HepG2 (cell line): ENCODE measurements around the gene SEC14L5. TPM values are rescaled to one million over a fixed set of nuclear protein-coding genes. Genes with fewer than 3 reads are reported as not detected.
A peak's percentile ranks its signal among the peaks of the same experiment; 100 is the strongest.

Experiments used
- CENPT ChIP-seq: sonication (generic); formaldehyde crosslinking; IDR thresholded peaks from 2 replicates; pipeline ENCODE4 v1.8.0; 2022; ENCODE audit warnings: low read depth, mild to moderate bottlenecking, moderate library complexity, missing genetic modification reagents
- DDIT3 ChIP-seq: sonication (generic); formaldehyde crosslinking; IDR thresholded peaks from 2 replicates; pipeline ENCODE4 v1.4.0; 2020; ENCODE audit warnings: mild to moderate bottlenecking, missing genetic modification reagents
- GATAD2A ChIP-seq: IDR thresholded peaks from 2 replicates; pipeline ENCODE4 v1.6.1; 2016
- LRRFIP1 ChIP-seq: sonication (generic); formaldehyde crosslinking; conservative IDR thresholded peaks from 2 replicates; pipeline ENCODE4 v1.4.0; 2020; ENCODE audit warnings: missing genetic modification reagents
- NR2F6 ChIP-seq, 2 experiments: IDR thresholded peaks; 2 replicates each; pipeline ENCODE4 v1.6.1; 2016; ENCODE audit warnings: antibody characterized with exemption in 1 of 2, mild to moderate bottlenecking in 1 of 2
- REXO4 ChIP-seq: sonication (generic); formaldehyde crosslinking; IDR thresholded peaks from 2 replicates; pipeline ENCODE4 v1.8.0; 2022; ENCODE audit warnings: missing genetic modification reagents, mild to moderate bottlenecking, borderline replicate concordance
- SMYD3 ChIP-seq: sonication (generic); formaldehyde crosslinking; IDR thresholded peaks from 2 replicates; pipeline ENCODE4 v1.8.1; 2023; ENCODE audit warnings: mild to moderate bottlenecking, missing genetic modification reagents
- SOX6 ChIP-seq, 2 experiments: fragments of 450-650 bp in 1 of 2; sonication (generic) in 1 of 2; formaldehyde crosslinking in 1 of 2; IDR thresholded peaks; 2 replicates each; pipeline versions ENCODE4 v1.4.0 to v1.6.1; 2017 to 2020; ENCODE audit warnings: antibody characterized with exemption in 1 of 2, mild to moderate bottlenecking in 1 of 2, missing genetic modification reagents in 1 of 2
- SRF ChIP-seq: IDR thresholded peaks from 2 replicates; pipeline ENCODE4 v1.6.1; 2011; ENCODE audit warnings: mild to moderate bottlenecking, low read depth, low read length, moderate library complexity
- TBX2 ChIP-seq: sonication (generic); formaldehyde crosslinking; IDR thresholded peaks from 2 replicates; pipeline ENCODE4 v1.5.0; 2020; ENCODE audit warnings: missing genetic modification reagents, mild to moderate bottlenecking, borderline replicate concordance
- TERF1 ChIP-seq: sonication (generic); formaldehyde crosslinking; IDR thresholded peaks from 2 replicates; pipeline ENCODE4 v1.8.0; 2022; ENCODE audit warnings: mild to moderate bottlenecking, missing genetic modification reagents, moderate library complexity
- TFAP4 ChIP-seq: sonication (generic); IDR thresholded peaks from 2 replicates; pipeline ENCODE4 v1.6.1; 2016; ENCODE audit warnings: low read depth, borderline replicate concordance
- TMF1 ChIP-seq: sonication (generic); formaldehyde crosslinking; IDR thresholded peaks from 2 replicates; pipeline ENCODE4 v1.8.1; 2022; ENCODE audit warnings: low read depth, missing genetic modification reagents
- U2AF2 ChIP-seq: fragments of 200-400 bp; formaldehyde crosslinking; IDR thresholded peaks from 2 replicates; pipeline ENCODE4 v1.6.1; 2017; ENCODE audit warnings: low read depth, mild to moderate bottlenecking, low read length
- YY1 ChIP-seq: IDR thresholded peaks from 2 replicates; pipeline ENCODE4 v1.6.1; 2011; ENCODE audit warnings: low read length, low read depth, moderate library complexity, mild to moderate bottlenecking; ENCODE audit not compliant: insufficient read depth, insufficient replicate concordance
- ZBTB21 ChIP-seq: sonication (generic); formaldehyde crosslinking; IDR thresholded peaks from 2 replicates; pipeline ENCODE4 v1.4.0; 2020; ENCODE audit warnings: missing genetic modification reagents
- ZFP82 ChIP-seq: sonication (generic); formaldehyde crosslinking; IDR thresholded peaks from 2 replicates; pipeline ENCODE4 v1.5.1; 2020; ENCODE audit warnings: mild to moderate bottlenecking, missing genetic modification reagents, borderline replicate concordance
- ZNF292 ChIP-seq: sonication (generic); formaldehyde crosslinking; IDR thresholded peaks from 2 replicates; pipeline ENCODE4 v1.8.1; 2022; ENCODE audit warnings: mild to moderate bottlenecking, low read depth, missing genetic modification reagents, borderline replicate concordance
- ZNF33B ChIP-seq: sonication (generic); formaldehyde crosslinking; IDR thresholded peaks from 2 replicates; pipeline ENCODE4 v1.5.1; 2020; ENCODE audit warnings: mild to moderate bottlenecking, missing genetic modification reagents
- ZNF460 ChIP-seq: sonication (generic); formaldehyde crosslinking; IDR thresholded peaks from 2 replicates; pipeline ENCODE4 v1.5.1; 2020; ENCODE audit warnings: missing genetic modification reagents, mild to moderate bottlenecking, borderline replicate concordance
- ZNF550 ChIP-seq: sonication (generic); formaldehyde crosslinking; IDR thresholded peaks from 2 replicates; pipeline ENCODE4 v1.4.0; 2020; ENCODE audit warnings: mild to moderate bottlenecking, missing genetic modification reagents, borderline replicate concordance
- ZNF614 ChIP-seq: IDR thresholded peaks from 2 replicates; pipeline ENCODE4 v1.6.1; 2018; ENCODE audit warnings: missing biosample characterization, missing genetic modification reagents, inconsistent platforms, borderline replicate concordance
- ZNF770 ChIP-seq: sonication (generic); formaldehyde crosslinking; IDR thresholded peaks from 2 replicates; pipeline ENCODE4 v1.5.0; 2020; ENCODE audit warnings: mild to moderate bottlenecking, missing genetic modification reagents
- polyA plus RNA-seq, 8 experiments: library from polyadenylated mRNA; depleted of rRNA in 3 of 8; stranded (reverse) in 7 of 8; unstranded in 1 of 8; fragments of >200 nt; fragmentation: Illumina TruSeq in 4 of 8; extraction: Trizol in 4 of 8; gene quantifications; 2 replicates each; pipeline versions ENCODE4 v1.2.1 to v1.2.3, GENCODE V29; 2011 to 2016; ENCODE audit warnings: low read depth in 4 of 8, missing spikeins in 1 of 8, mixed read lengths in 1 of 8; ENCODE audit not compliant: insufficient read depth in 1 of 8
- total RNA-seq, 5 experiments: library from RNA; depleted of rRNA; stranded (reverse); fragments of >200 nt; fragmentation: Illumina TruSeq; extraction: Trizol; gene quantifications; 2 replicates each; pipeline ENCODE4 v1.2.3, GENCODE V29; 2016; ENCODE audit warnings: low read depth in 1 of 5

The SEC14L5 gene
- total and polyA plus RNA-seq, 2 of the 13 experiments (the other 11 are each of a cell fraction or from before 2014, with no cell fraction given): 0.40 to 0.42 TPM

GRCh38 chr16:5001571-5001970 is 43.4 kb downstream of the SEC14L5 start (continued):
- TF ChIP-seq ZNF770 (CRISPR knock-in tag) (peak; percentile 99), NR2F6 (IDR thresholded peaks at IDR 0.05) (peak; percentile 68), NR2F6 (CRISPR knock-in tag; IDR thresholded peaks at IDR 0.05) (peak; percentile 77), ZNF292 (CRISPR knock-in tag) (peak; percentile 68; the same call in 1 of the 2 replicates), SRF (no peak), ZNF33B (CRISPR knock-in tag) (0 out of 2 replicates have a peak, but pooled peaks have one; percentile 25), TFAP4 (no peak), U2AF2 (no peak), REXO4 (CRISPR knock-in tag) (no peak), TMF1 (CRISPR knock-in tag) (no peak), ZBTB21 (no peak), TBX2 (CRISPR knock-in tag) (no peak), CENPT (CRISPR knock-in tag) (no peak), SOX6 (IDR thresholded peaks at IDR 0.05) (no peak), SOX6 (CRISPR knock-in tag; IDR thresholded peaks at IDR 0.05) (no peak), SMYD3 (CRISPR knock-in tag) (no peak), DDIT3 (CRISPR knock-in tag) (no peak), ZNF460 (peak; percentile 85), YY1 (peak; percentile 17), ZFP82 (CRISPR knock-in tag) (no peak), ZNF550 (CRISPR knock-in tag) (no peak), LRRFIP1 (CRISPR knock-in tag) (no peak), GATAD2A (CRISPR knock-in tag) (peak; percentile 35; the same call in 1 of the 2 replicates), ZNF614 (CRISPR knock-in tag) (peak; percentile 35; the same call in 1 of the 2 replicates), TERF1 (CRISPR knock-in tag) (no peak)
